Esophagus squamous epithelium (tissue), 5 donors: ENCODE data around the gene KIAA0319L. TPM values are rescaled to one million over a fixed set of nuclear protein-coding genes. Genes with fewer than 3 reads are reported as not detected.

Experiments
- DNase-seq: peaks from one replicate; lab custom pipeline; 2025; lab: John Stamatoyannopoulos, UW
- H3K27ac ChIP-seq, 4 donors: fragments of 200-600 bp; sonication (generic); one replicate each; pipeline ENCODE4 v1.5.1; 2016 to 2019; ENCODE audit warnings: mild to moderate bottlenecking in 1 of 4
- H3K27me3 ChIP-seq, 4 donors: fragments of 200-600 bp; sonication (generic); 1 replicate in 3 of 4; 2 replicates in 1 of 4; pipeline versions ENCODE4 v1.5.1 to v1.6.0; 2017 to 2021; ENCODE audit warnings: antibody characterized with exemption in 1 of 4
- H3K36me3 ChIP-seq, 3 donors: fragments of 200-600 bp; sonication (generic); one replicate each; pipeline ENCODE4 v1.5.1; 2016 to 2019
- H3K4me1 ChIP-seq, 3 donors: fragments of 200-600 bp; sonication (generic); one replicate each; pipeline ENCODE4 v1.5.1; 2017 to 2019
- H3K4me3 ChIP-seq, 4 donors: fragments of 200-600 bp; sonication (generic); 1 replicate in 3 of 4; 2 replicates in 1 of 4; pipeline ENCODE4 v1.5.1; 2016 to 2019; ENCODE audit warnings: mild to moderate bottlenecking in 2 of 4, moderate library complexity in 1 of 4
- H3K9me3 ChIP-seq, 3 donors: fragments of 200-600 bp; sonication (generic); one replicate each; pipeline ENCODE4 v1.5.1; 2016 to 2019
- CTCF ChIP-seq, 6 experiments: fragments of 450-650 bp in 4 of 6; fragments of 200-600 bp in 2 of 6; sonication (generic) in 2 of 6; IDR thresholded peaks; one replicate each; pipeline ENCODE4 v1.5.1; 2016 to 2019; ENCODE audit warnings: antibody characterized with exemption in 6 of 6, mild to moderate bottlenecking in 4 of 6, moderate library complexity in 4 of 6
- POLR2A ChIP-seq, 4 donors: fragments of 450-650 bp; IDR thresholded peaks; one replicate each; pipeline ENCODE4 v1.6.1; 2017; ENCODE audit warnings: antibody characterized with exemption in 4 of 4, mild to moderate bottlenecking in 4 of 4, moderate library complexity in 3 of 4
- WGBS, 2 donors: methylation state at CpG; one replicate each; pipeline ENCODE4 v1.1.5; 2018; 5-methylcytosine and 5-hydroxymethylcytosine counted together
- intact Hi-C: fragments of 100-400 bp; cut with DNase I; formaldehyde crosslinking; loops from one replicate; pipeline ENCODE4 v1.15.0; 2022
- total RNA-seq, 4 donors: library from RNA; depleted of rRNA; stranded (reverse); fragments of >200 nt; gene quantifications; one replicate each; pipeline ENCODE4 v1.1.0, GENCODE V29; 2016
- donor health status: DM: yes; HTN: yes; CAD: no.

KIAA0319L gene
- total RNA-seq, 4 donors from 2014 or later: 24.8 to 53.4 (median 28.4) TPM

DNA sequence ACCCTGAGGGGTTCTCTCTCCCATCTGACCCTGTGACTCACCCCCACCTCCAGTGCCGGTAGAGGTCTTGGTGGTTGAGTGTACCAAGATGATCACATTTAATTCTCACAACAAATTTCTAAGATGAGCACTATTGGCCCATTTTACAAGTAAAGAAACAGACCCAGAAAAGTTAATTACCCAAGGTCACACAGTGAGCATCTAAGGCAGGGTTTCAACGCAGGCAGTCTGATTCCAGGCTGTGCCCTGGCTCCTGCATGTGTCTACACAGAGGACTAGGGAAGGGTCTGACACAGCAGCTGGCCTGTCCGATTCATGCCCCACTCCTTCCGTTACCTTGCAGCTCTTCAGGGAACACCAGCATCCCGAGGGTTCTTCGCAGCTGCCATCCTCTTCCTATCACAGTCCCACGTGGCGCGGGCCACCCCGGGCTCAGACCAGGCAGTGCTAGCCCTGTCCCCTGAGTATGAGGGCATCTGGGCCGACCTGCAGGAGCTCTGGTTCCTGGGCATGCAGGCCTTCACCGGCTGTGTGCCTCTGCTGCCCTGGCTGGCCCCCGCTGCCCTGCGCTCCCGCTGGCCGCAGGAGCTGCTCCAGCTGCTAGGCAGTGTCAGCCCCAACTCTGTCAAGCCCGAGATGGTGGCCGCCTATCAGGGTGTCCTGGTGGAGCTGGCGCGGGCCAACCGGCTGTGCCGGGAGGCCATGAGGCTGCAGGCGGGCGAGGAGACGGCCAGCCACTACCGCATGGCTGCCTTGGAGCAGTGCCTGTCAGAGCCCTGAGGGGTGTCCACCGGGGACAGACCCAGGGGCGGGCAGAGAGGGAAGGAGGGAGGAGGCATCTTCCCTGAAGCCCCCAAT, 7.9 kb upstream of the KIAA0319L start:
- intact Hi-C loops: loop anchor here (5.0 to 10.0 kb wide), 3 partner anchors 70 to 207 kb away; no protein-coding TSS in a partner anchor
- peaks cover 7 to 33% (median 12%) of the 10 kb centered on the region in 3 donors for H3K4me1 ChIP-seq
- WGBS, 2 donors: 90% methylated on average over 7 to 17 of the region's 28 CpGs
- H3K27me3 ChIP-seq: peaks cover 0 to 20% (median 0%) of the 10 kb centered on the region in 4 donors
- no peak overlapping the region for H3K27ac ChIP-seq
- H3K4me3 ChIP-seq: no peak overlapping the region
- TF ChIP-seq POLR2A (IDR thresholded peaks at IDR 0.05): no peak
- peak in 1 of 6 experiments; percentile 0 for TF ChIP-seq CTCF (IDR thresholded peaks at IDR 0.05)
- no peaks in the 10 kb centered on the region for H3K9me3 ChIP-seq
- H3K36me3 ChIP-seq: peaks cover 0 to 50% (median 0%) of the 10 kb centered on the region in 3 donors
- DNase-seq: no peak

GRCh38 chr1:35564037-35564883, 7.1 kb upstream of the KIAA0319L start:
- no peak for TF ChIP-seq POLR2A (IDR thresholded peaks at IDR 0.05)
- peak; percentile 64 to 80 (median 72) for TF ChIP-seq CTCF (IDR thresholded peaks at IDR 0.05)
- H3K4me1 ChIP-seq: peaks cover 7 to 42% (median 12%) of the 10 kb centered on the region in 3 donors
- H3K4me3 ChIP-seq: no peak overlapping the region
- no peak for DNase-seq
- intact Hi-C loops: loop anchor here (5.0 to 10.0 kb wide), 2 partner anchors 71 to 112 kb away; no protein-coding TSS in a partner anchor
- peaks cover 0 to 12% (median 0%) of the 10 kb centered on the region in 4 donors for H3K27me3 ChIP-seq
- 54 to 63% methylated on average over 6 to 9 of the region's 9 CpGs for WGBS, 2 donors
- no peak overlapping the region for H3K27ac ChIP-seq
- peaks cover 0 to 50% (median 0%) of the 10 kb centered on the region in 3 donors for H3K36me3 ChIP-seq
- no peaks in the 10 kb centered on the region for H3K9me3 ChIP-seq

GRCh38 chr1:35563166-35563565, 6.0 kb upstream of the KIAA0319L start:
- intact Hi-C loops: loop anchor here (5.0 to 10.0 kb wide), 2 partner anchors 72 to 111 kb away; no protein-coding TSS in a partner anchor
- TF ChIP-seq CTCF (IDR thresholded peaks at IDR 0.05) (no peak), POLR2A (IDR thresholded peaks at IDR 0.05) (no peak)

DNA sequence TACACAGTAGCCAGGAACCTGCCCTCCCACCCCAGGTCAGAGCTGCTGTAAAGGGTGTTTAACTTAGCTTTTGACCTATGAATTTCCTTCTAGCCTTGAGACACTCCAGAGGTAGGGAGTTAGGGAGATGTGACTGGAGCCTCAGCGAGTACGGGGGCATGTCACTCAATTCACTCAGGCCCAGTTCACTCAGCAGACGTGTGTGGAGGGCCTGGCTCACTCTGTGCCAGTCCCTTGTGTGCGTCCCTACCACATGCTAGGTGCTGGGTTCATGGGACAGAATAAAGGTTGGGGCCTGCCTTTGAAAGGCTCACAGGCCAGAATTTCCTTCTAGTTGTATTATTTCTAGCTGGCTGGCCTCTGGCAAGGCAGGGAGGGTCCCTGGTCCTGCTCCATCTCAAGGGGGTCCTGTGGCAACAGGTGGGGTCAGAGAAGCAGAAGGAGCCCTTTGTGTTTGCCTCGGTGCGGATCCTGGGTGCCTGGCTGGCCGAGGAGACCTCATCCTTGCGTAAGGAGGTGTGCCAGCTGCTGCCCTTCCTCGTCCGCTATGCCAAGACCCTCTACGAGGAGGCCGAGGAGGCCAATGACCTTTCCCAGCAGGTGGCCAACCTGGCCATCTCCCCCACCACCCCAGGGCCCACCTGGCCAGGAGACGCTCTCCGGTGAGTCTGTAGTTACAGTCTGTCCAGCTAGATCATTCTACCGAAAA, 4.9 kb upstream of the KIAA0319L start:
- TF ChIP-seq CTCF (IDR thresholded peaks at IDR 0.05) (no peak), POLR2A (IDR thresholded peaks at IDR 0.05) (no peak)
- Histone ChIP-seq H3K4me1 (peaks cover 18 to 51% (median 19%) of the 10 kb centered on the region in 3 donors), H3K27ac (no peak overlapping the region), H3K4me3 (no peak overlapping the region), H3K27me3 (no peaks in the 10 kb centered on the region), H3K36me3 (peaks cover 0 to 50% (median 0%) of the 10 kb centered on the region in 3 donors), H3K9me3 (no peaks in the 10 kb centered on the region)
- no peak for DNase-seq
- 92% methylated on average over 5 of the region's 15 CpGs; no CpG with 5 or more reads in 1 of the 2 donors for WGBS, 2 donors
- intact Hi-C loops: loop anchor here (5.0 to 10.0 kb wide), 2 partner anchors 73 to 110 kb away; no protein-coding TSS in a partner anchor

More at GRCh38 chr1:35563166-35563565, 6.0 kb upstream of the KIAA0319L start:
- DNase-seq: no peak
- H3K27me3 ChIP-seq: peaks cover 0 to 3% (median 0%) of the 10 kb centered on the region in 4 donors
- peaks cover 0 to 50% (median 0%) of the 10 kb centered on the region in 3 donors for H3K36me3 ChIP-seq
- no peak overlapping the region for H3K27ac ChIP-seq
- no peak overlapping the region for H3K4me3 ChIP-seq
- 75 to 80% methylated on average over 2 to 6 of the region's 12 CpGs for WGBS, 2 donors
- peaks cover 16 to 47% (median 18%) of the 10 kb centered on the region in 3 donors for H3K4me1 ChIP-seq
- no peaks in the 10 kb centered on the region for H3K9me3 ChIP-seq
